DOHH2 (cell line): ENCODE measurements around the gene P3H1.

Source experiments
- H3F3A ChIP-seq: fragments of 200-600 bp; sonication (generic), shearing (Covaris generic); 2 replicates; pipeline ENCODE4 v1.6.0; 2016; ENCODE audit warnings: antibody characterized with exemption, mild to moderate bottlenecking; ENCODE audit not compliant: control insufficient read depth, insufficient read depth
- H3K27ac ChIP-seq: fragments of 200-600 bp; sonication (generic); 2 replicates; pipeline ENCODE4 v1.5.1; 2014; ENCODE audit warnings: low read depth, mild to moderate bottlenecking, low read length, moderate library complexity
- H3K27me3 ChIP-seq: fragments of 200-600 bp; sonication (generic); 2 replicates; pipeline ENCODE4 v1.6.1; 2014; ENCODE audit warnings: mild to moderate bottlenecking, low read length, mixed read lengths; ENCODE audit not compliant: control insufficient read depth
- H3K36me3 ChIP-seq: fragments of 200-600 bp; sonication (generic); 2 replicates; pipeline ENCODE4 v1.6.1; 2014; ENCODE audit warnings: mild to moderate bottlenecking, low read length, moderate library complexity, mixed read lengths; ENCODE audit not compliant: control insufficient read depth
- H3K4me1 ChIP-seq: fragments of 200-600 bp; sonication (generic); 2 replicates; pipeline ENCODE4 v1.6.1; 2014; ENCODE audit warnings: mild to moderate bottlenecking, low read length, mixed read lengths; ENCODE audit not compliant: control insufficient read depth
- H3K4me2 ChIP-seq: fragments of 200-600 bp; sonication (generic); 2 replicates; pipeline ENCODE4 v1.6.0; 2014; ENCODE audit warnings: mild to moderate bottlenecking, low read length, moderate library complexity
- H3K4me3 ChIP-seq: fragments of 200-600 bp; sonication (generic); 2 replicates; pipeline ENCODE4 v1.5.1; 2014; ENCODE audit warnings: mild to moderate bottlenecking, low read length, mixed read lengths
- H3K79me2 ChIP-seq: fragments of 200-600 bp; sonication (generic); 2 replicates; pipeline ENCODE4 v1.6.1; 2014; ENCODE audit warnings: mild to moderate bottlenecking, low read length, mixed read lengths; ENCODE audit not compliant: control insufficient read depth
- H3K9me2 ChIP-seq: fragments of 200-600 bp; sonication (generic); replicated peaks from 2 replicates; pipeline ENCODE4 v1.6.1; 2014; ENCODE audit warnings: mild to moderate bottlenecking, low read length, mixed read lengths; ENCODE audit not compliant: control insufficient read depth
- H3K9me3 ChIP-seq: fragments of 200-600 bp; sonication (generic); 2 replicates; pipeline ENCODE4 v1.6.1; 2014; ENCODE audit warnings: antibody characterized with exemption, low read length, mixed read lengths; ENCODE audit not compliant: control insufficient read depth, insufficient read depth
- H4K20me1 ChIP-seq: fragments of 200-600 bp; sonication (generic); 2 replicates; pipeline ENCODE4 v1.6.0; 2014; ENCODE audit warnings: low read depth, mild to moderate bottlenecking, antibody characterized with exemption, low read length, moderate library complexity; ENCODE audit not compliant: control insufficient read depth, insufficient read depth
- CTCF ChIP-seq: fragments of 200-600 bp; sonication (generic); IDR thresholded peaks from one replicate; pipeline ENCODE4 v1.5.1; 2014; ENCODE audit warnings: antibody characterized with exemption, mild to moderate bottlenecking, low read depth, low read length; ENCODE audit not compliant: poor library complexity, severe bottlenecking
- EZH2phosphoT487 ChIP-seq: fragments of 200-600 bp; sonication (generic); IDR thresholded peaks from 2 replicates; pipeline ENCODE4 v1.6.1; 2017; ENCODE audit warnings: borderline replicate concordance, mild to moderate bottlenecking, antibody characterized with exemption, low read length, moderate library complexity, mixed read lengths

Gene P3H1

DNA sequence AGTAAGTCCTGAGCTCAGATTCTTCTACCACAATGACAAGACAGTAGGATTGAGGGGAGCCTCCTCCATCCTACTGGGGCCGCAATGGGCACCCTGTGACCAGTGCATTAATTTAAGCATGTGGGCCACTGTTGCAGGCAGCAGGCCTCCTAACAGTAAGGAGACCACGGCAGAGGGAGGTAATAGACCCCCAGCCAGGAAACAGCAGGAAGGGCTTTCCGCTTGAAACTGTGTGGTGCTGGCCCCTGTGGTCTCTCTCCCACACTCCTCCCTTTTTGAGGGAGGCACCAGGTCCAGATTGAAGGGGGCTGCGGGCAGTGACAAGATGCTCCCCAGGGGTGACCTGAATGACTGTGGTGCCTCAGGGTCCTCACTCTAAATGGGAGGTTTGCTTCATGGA, 25.1 kb downstream of the P3H1 start:
- Histone ChIP-seq H3K9me3 (no peaks in the 10 kb centered on the region), H3K4me2 (no peak overlapping the region), H3F3A (no peaks in the 10 kb centered on the region), H3K27me3 (no peaks in the 10 kb centered on the region), H3K4me1 (peaks cover 8% of the 10 kb centered on the region), H4K20me1 (0 out of 2 replicates have a peak, but pooled peaks cover 7% of the 10 kb centered on the region), H3K4me3 (no peak overlapping the region), H3K36me3 (peaks cover 12% of the 10 kb centered on the region), H3K27ac (no peak overlapping the region), H3K79me2 (no peaks in the 10 kb centered on the region), H3K9me2 (no peaks in the 10 kb centered on the region)
- TF ChIP-seq EZH2phosphoT487 (no peak), CTCF (no peak)

- H3K79me2 ChIP-seq: no peaks in the 10 kb centered on the region
- H3K27me3 ChIP-seq: no peaks in the 10 kb centered on the region
- peaks cover 8% of the 10 kb centered on the region for H3K4me1 ChIP-seq
- H4K20me1 ChIP-seq: 0 out of 2 replicates have a peak, but pooled peaks cover 7% of the 10 kb centered on the region
- no peaks in the 10 kb centered on the region for H3K9me3 ChIP-seq
- no peak overlapping the region for H3K27ac ChIP-seq
- no peak for TF ChIP-seq EZH2phosphoT487
- no peak for TF ChIP-seq CTCF
- no peaks in the 10 kb centered on the region for H3K9me2 ChIP-seq
- no peaks in the 10 kb centered on the region for H3F3A ChIP-seq
- H3K4me2 ChIP-seq: no peak overlapping the region
- H3K4me3 ChIP-seq: no peak overlapping the region
- H3K36me3 ChIP-seq: peaks cover 5% of the 10 kb centered on the region; the same call in 1 of the 2 replicates
Observed at GRCh38 chr1:42740851-42741580, 25.8 kb downstream of the P3H1 start.

DNA sequence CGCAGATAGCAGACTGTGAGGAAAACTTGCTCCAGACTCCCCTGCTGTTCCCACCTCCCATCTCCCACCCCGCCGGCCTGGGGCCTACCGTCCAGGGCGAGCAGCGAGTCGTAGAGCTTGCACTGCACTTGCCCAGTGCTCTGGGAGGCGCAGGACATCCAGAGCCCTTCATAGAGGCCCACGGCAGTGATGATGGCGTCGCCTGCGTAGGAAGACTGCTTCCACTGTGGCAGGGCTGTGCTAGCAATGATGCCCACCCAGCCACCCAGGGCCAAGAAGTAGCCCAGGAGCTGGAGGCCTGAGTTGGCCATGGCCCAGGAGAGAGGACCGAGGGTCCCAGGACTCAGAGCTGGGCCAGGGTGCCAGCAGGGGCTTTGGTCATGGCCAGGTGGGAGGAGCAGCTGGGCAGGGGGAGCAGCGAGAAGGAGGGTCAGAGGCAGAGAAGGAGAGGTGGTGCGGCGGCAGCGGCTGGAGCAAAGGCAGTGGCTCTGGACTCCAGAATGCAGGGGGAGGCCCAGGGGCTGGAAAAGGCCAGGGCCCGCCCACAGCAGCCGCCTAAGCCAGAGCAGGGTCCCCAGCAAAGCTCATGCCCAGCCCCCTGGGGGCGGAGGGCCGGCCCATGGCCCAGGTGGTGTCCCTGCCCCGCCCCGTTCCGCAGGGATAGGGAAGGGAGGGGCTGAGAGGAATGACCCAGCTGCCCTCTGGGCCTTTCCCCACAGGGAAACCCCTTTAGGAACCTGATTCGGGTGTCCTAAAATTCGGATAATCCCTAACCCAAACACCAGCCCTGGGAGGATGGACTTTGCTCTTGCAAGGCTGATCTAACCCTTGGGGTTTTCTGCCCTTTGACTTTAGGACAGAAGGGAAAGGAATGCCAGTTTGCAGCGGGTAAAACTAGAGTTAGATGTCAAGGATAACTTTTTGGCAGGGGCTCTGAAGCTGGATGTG, 26.8 kb downstream of the P3H1 start, which contains the start of gene CLDN19:
Gene CLDN19, minus strand, starts transcription at position 484 of the 948 bp plus-strand sequence. Its CDS starts 173 bp downstream, at position 311.
- Histone ChIP-seq H3K9me3 (no peaks in the 10 kb centered on the region), H3K4me1 (peaks cover 8% of the 10 kb centered on the region), H3K79me2 (no peaks in the 10 kb centered on the region), H3K27me3 (no peaks in the 10 kb centered on the region), H3F3A (no peaks in the 10 kb centered on the region), H3K27ac (no peak within 1 kb of the TSS), H4K20me1 (0 out of 2 replicates have a peak, but pooled peaks cover 4% of the 10 kb centered on the region), H3K36me3 (no peaks in the 10 kb centered on the region), H3K4me3 (no peak within 1 kb of the TSS), H3K9me2 (no peaks in the 10 kb centered on the region), H3K4me2 (no peak within 1 kb of the TSS)
- no peak for TF ChIP-seq EZH2phosphoT487
- no peak for TF ChIP-seq CTCF
